Measurements from ENCODE around the gene GRAMD1A.

DNA sequence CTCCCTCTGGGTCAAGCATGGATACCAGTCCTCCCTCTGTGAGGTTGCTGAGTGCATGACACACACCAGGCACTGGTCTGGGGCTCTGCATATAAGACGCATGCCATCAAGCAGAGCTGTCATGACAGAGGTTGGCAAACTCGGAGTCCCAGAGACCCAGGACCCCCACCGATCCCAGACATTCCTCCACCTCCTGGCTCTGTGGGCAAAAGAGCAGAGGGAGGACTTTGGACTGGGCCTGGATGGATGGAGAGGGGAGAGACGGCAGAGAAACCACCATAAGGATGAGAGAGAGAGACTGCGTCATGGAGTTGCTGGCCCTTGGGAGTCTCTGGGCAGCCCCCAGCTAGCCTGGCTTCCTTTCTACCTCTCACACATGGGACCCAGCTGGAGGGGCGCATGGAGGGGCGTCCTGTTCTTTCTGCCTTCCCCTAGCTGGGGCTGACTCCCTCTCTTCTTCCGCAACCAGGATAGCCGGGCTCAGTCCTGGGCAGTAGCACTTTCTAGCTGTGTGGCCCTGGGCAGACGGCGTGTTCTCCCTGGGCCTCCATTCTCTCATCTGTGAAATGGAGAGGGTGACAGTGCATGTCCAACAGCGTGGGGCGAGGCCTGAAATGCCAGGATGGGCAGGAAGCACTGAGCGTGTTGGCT lies 43.0 kb downstream of the GRAMD1A start:
- TF ChIP-seq, protein P1, sequence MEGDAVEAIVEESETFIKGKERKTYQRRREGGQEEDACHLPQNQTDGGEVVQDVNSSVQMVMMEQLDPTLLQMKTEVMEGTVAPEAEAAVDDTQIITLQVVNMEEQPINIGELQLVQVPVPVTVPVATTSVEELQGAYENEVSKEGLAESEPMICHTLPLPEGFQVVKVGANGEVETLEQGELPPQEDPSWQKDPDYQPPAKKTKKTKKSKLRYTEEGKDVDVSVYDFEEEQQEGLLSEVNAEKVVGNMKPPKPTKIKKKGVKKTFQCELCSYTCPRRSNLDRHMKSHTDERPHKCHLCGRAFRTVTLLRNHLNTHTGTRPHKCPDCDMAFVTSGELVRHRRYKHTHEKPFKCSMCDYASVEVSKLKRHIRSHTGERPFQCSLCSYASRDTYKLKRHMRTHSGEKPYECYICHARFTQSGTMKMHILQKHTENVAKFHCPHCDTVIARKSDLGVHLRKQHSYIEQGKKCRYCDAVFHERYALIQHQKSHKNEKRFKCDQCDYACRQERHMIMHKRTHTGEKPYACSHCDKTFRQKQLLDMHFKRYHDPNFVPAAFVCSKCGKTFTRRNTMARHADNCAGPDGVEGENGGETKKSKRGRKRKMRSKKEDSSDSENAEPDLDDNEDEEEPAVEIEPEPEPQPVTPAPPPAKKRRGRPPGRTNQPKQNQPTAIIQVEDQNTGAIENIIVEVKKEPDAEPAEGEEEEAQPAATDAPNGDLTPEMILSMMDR (IDR thresholded peaks at IDR 0.05) = no peak
- no peak for TF ChIP-seq POLR2A (IDR thresholded peaks at IDR 0.05)

Data from esophagus squamous epithelium (tissue), 4 donors.